KBM-7 (cell line): ENCODE results near the gene OR10A6.

Experiments used
- DNase-seq: peaks from one replicate; pipeline ENCODE4 v3.0.0-alpha.2; 2015
- in situ Hi-C: fragments of 300-500 bp; cut with MboI; formaldehyde crosslinking; loops from 2 replicates; pipeline ENCODE4 v1.14.3; 2020; ENCODE audit warnings: low sequenced_read_pairs, low pct_unique_long_range_greater_than_20kb, mixed read lengths

The OR10A6 gene

DNA sequence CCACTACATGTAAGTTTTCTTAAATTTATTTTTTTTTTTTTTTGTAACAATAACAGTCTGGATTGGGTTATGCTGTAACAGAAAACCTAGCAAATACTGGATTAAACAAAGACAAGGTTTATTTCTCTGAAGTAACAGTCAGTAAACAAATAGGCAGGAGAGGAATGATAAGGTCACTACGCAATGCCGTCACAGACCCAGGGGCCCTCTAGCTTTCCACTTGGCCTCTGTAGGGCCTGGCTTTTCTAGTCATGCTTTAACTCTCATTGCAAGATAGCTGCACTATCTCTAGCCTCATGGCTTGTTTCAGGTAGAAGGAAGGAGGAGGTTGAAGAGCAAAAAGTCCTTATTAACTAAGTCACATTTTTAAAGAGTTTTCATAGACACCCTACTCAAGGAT, 6.5 kb downstream of the OR10A6 start:
- in situ Hi-C loops = no loop called here
- DNase-seq = no peak

DNA sequence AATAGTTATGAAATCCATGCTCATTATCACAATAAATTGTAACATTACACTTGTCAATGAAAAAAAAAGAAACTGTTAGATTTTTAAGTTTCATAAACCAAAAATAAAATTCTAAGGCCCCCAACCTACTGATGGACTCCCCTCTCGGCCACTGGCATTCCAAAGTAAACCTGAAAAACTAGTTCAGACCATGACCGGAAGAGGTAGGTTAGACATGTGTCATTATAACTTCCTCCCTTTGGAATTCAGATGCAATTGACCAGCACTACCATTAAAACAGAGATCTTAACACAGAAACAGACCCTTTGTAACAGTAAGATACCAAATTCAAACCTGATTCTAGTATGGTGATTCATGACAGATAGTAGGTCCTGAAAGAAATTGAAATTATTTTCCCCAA, 12.9 kb downstream of the OR10A6 start:
- in situ Hi-C loops = no loop called here
- DNase-seq = no peak

GRCh38 chr11:7911011-7911410, 20.1 kb downstream of the OR10A6 start:
- DNase-seq = no peak
- in situ Hi-C loops = no loop called here

DNA sequence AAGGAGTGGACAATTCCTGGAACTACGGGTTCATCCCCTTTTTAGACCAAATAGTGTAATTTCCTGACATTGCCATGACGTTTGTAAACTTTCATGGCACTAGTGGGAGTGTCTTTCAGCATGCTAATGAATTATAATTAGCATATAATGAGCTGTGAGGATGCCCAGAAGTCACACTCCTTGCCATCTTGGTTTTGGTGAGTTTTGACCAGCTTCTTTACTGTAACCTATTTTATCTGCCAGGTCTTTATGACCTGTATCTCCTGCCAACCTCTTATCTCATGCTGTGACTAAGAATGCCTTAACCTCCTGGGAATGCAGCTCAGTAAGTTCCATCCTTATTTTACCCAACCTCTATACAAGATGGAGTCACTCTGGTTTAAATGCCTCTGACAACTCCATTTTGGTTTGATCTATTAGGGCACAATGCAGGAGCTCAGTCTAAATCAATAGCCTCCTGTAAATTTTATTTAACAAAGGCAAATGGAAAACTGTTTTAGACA, 20.7 kb downstream of the OR10A6 start:
- no peak for DNase-seq
- in situ Hi-C loops = no loop called here

GRCh38 chr11:7909585-7910285, 21.3 kb downstream of the OR10A6 start:
- in situ Hi-C loops = no loop called here
- DNase-seq = no peak

DNA sequence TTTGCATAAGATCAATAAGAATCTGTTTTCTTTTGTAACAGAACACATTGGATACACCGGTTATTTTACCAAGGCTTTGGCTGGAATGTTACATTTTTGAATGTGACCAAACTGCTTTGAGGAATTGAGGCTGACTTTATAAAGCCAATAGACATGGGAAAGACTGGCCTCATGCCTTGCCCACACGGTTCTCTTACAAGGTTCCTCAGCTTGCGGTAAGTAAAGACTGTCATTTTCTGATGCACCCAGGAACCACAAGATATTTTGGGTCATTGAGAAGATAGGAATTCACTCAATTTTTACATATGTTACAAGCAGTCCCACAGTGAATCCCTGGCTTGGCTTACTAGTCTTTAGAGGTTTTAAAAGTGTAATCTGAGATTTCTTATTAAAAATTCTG, 23.9 kb downstream of the OR10A6 start:
- in situ Hi-C loops = no loop called here
- DNase-seq = no peak

- in situ Hi-C loops = no loop called here
- DNase-seq = no peak
These were observed 24.6 kb downstream of the OR10A6 start for GRCh38 chr11:7906481-7906880.

GRCh38 chr11:7905961-7906429, 25.1 kb downstream of the OR10A6 start:
- DNase-seq = no peak
- in situ Hi-C loops = no loop called here

DNA sequence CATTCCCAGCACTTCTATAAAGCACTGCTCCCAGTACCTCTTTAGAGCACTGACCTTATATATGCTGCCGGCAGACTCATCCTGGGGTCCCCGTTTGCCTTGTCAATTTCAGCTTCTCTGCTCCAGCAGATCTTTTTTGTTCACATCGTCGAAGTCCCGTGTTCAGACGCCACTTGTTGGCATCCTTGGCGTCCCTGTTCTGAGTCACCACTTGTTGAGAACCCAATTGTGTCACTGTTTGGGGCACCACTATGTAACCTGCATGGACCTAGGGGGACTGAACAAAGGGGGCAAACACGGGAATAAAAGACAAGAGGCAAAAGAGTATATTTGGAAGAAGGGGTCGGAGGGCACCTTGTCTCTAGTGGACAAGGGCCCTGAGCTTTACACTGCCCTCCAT, 25.5 kb downstream of the OR10A6 start:
- in situ Hi-C loops = no loop called here
- no peak for DNase-seq

DNA sequence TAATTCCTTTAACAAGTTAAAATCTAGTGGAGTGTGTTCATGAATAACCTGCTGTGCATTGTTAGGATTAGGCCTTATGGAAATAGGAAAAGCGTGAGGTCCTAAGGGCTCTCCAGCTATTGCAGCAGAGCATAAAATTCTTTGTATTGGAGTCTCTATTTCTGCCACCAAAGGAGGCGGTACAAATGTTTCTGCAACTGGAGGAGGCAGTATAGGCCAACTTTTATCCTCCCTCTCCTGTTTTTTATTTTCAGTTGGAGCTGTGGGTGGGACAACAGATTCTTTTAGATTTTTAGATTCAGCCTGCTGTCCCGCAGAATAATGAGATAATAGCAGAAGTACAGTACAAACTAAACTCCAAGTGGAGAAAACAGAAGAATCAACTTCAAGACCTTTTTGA, 26.2 kb downstream of the OR10A6 start:
- in situ Hi-C loops = no loop called here
- no peak for DNase-seq

GRCh38 chr11:7903940-7904339, 27.1 kb downstream of the OR10A6 start:
- DNase-seq = no peak
- in situ Hi-C loops = no loop called here

GRCh38 chr11:7901319-7901854, 29.7 kb downstream of the OR10A6 start:
- in situ Hi-C loops = no loop called here
- DNase-seq = no peak

DNA sequence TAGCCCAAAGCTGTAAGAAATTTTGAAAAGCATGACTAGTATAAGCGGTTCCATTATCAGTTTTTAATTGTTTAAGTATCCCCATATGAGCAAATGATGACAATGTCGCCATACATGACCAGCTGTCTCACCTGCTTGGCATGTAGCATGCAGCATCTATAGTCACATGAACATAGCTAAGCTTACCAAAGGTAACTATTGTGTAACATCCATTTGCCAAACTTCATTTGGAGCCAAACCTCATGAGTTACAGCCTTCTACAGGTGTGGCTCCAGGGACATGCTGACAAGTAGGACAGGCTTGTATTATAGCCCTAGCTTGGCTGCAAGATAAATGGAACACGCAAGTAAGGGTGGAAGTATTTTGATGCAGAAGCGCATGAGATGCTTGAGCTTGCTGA, 30.4 kb downstream of the OR10A6 start:
- in situ Hi-C loops = no loop called here
- no peak for DNase-seq

- in situ Hi-C loops = no loop called here
- DNase-seq = no peak
These were observed 31.6 kb downstream of the OR10A6 start for GRCh38 chr11:7899418-7899817.

DNA sequence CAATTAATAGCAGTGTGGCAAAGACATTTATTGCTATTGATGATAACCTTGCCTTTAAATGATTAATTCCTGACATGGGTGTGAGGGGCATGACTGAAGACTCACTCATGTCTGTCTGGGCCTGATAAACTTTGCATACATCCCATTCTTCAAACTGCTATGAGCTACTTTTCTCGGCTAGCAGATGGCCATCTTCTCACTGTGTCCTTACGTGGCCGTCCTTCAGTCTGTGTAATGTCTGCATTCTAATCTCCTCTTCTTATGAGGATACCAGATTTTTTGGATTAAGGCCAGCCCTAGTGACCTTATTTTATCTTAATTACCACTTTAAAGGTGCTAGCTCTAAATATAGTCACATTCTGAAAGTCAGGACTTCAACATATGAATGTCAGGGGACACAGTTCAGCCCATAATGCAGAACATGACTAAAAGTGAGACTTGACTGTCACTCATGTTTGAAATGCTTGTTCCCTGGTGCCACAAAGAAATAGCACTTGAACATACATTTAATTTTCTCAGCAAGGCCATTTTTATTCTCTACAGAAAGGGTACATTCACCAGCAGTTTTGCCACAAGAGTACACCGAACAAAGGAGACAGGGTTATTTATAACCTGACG, 32.3 kb downstream of the OR10A6 start:
- in situ Hi-C loops = no loop called here
- no peak for DNase-seq

- no peak for DNase-seq
- in situ Hi-C loops = no loop called here
These were observed 34.9 kb downstream of the OR10A6 start for GRCh38 chr11:7896009-7896785.

DNA sequence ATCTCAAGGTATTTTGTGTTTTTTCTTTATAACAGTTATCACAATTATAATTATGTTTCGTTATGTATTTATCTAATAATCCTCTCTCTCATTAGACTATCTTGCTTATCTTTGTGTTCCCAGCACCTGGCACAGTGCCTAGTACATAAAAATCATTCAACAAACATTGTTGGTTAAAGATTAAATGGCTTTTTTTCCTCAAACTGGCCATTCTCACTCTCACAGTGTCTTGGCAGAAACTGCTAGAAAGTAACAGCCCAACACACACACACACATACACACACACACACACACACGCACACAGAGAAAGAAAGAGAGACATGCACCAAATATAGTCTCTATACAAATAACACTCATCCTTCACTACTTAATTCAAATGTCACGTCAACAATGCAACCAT, 36.8 kb downstream of the OR10A6 start:
- no peak for DNase-seq
- in situ Hi-C loops = no loop called here

DNA sequence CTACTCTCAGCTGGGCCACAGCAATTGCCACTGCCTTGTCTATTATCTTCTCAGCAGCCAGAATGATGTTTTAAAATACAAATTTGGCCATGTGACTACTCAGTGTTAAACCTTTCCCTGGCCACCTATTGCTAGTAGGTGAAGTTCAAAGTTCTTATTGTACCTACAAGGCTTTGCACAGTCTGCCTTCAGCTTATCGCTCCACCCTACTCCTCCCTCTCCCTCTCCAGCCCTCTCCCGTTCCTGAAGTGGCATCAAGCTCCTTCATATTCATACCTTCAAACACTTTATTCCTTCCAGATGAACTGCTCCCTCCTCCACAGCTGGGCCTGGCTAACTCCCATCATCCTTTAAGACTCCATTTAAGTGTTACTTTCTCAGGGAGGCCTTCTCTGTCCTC, 37.3 kb downstream of the OR10A6 start:
- in situ Hi-C loops = no loop called here
- DNase-seq = no peak

DNA sequence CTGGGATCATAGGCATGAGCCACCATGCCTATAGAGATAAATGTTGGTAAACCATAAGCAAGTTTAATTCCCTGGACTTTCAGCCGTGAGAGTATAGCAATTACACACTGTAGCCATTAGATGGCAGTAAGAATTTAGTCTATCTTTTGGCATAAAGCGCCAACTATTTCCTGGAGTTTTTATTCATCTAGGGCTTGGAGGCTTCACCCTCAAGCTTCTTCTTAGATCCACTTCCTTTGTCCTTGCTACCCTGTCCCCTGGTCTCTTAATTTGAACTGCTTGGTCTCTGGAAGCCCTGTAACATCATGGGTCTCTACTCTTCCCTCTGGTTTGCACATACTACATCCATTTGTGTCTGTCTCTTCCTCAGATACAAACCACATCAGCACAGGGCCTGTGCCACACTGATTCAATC, 38.2 kb downstream of the OR10A6 start:
- in situ Hi-C loops = no loop called here

More for the DNA sequence above, 38.2 kb downstream of the OR10A6 start:
- DNase-seq = peak; percentile 65
